Breast epithelium (tissue), 4 donors: Measurements from ENCODE around the gene CIT. TPM values are rescaled to one million over a fixed set of nuclear protein-coding genes. Genes with fewer than 3 reads are reported as not detected.
A peak's percentile ranks its signal among the peaks of the same experiment; 100 is the strongest.

Source experiments
- DNase-seq, 2 donors: peaks; one replicate each; pipeline ENCODE4 v3.0.0-alpha.2; 2019; ENCODE audit warnings: low spot score in 2 of 2
- H3K27ac ChIP-seq, 2 donors: fragments of 200-600 bp; sonication (generic) in 1 of 2; one replicate each; pipeline ENCODE4 v1.5.1; 2016 to 2019; ENCODE audit warnings: mild to moderate bottlenecking in 1 of 2
- H3K27me3 ChIP-seq, 2 donors: fragments of 200-600 bp; sonication (generic) in 1 of 2; one replicate each; pipeline versions ENCODE4 v1.5.1 to v1.6.0; 2017 to 2019; ENCODE audit warnings: control low read depth in 1 of 2, mild to moderate bottlenecking in 1 of 2
- H3K36me3 ChIP-seq: fragments of 200-600 bp; one replicate; pipeline ENCODE4 v1.5.1; 2019
- H3K4me1 ChIP-seq, 2 donors: fragments of 200-600 bp; sonication (generic); one replicate each; pipeline ENCODE4 v1.5.1; 2016 to 2019; ENCODE audit warnings: control low read depth in 1 of 2
- H3K4me3 ChIP-seq, 3 donors: fragments of 200-600 bp; sonication (generic); 1 replicate in 2 of 3; 2 replicates in 1 of 3; pipeline ENCODE4 v1.5.1; 2016 to 2019; ENCODE audit warnings: mild to moderate bottlenecking in 3 of 3, moderate library complexity in 2 of 3
- H3K9me3 ChIP-seq, 2 donors: fragments of 200-600 bp; sonication (generic) in 1 of 2; one replicate each; pipeline ENCODE4 v1.5.1; 2016 to 2019; ENCODE audit warnings: control low read depth in 1 of 2
- CTCF ChIP-seq, 3 donors: fragments of 450-650 bp; IDR thresholded peaks; one replicate each; pipeline ENCODE4 v1.5.1; 2016 to 2017; ENCODE audit warnings: antibody characterized with exemption in 3 of 3, mild to moderate bottlenecking in 3 of 3, moderate library complexity in 3 of 3
- POLR2A ChIP-seq: fragments of 450-650 bp; IDR thresholded peaks from one replicate; pipeline ENCODE4 v1.6.1; 2016; ENCODE audit warnings: antibody characterized with exemption, mild to moderate bottlenecking, moderate library complexity
- POLR2AphosphoS5 ChIP-seq, 3 donors: sonication (generic); formaldehyde crosslinking; IDR thresholded peaks; one replicate each; pipeline ENCODE4 v1.6.1; 2017; ENCODE audit warnings: antibody characterized with exemption in 3 of 3
- intact Hi-C: fragments of 100-400 bp; cut with DNase I; formaldehyde crosslinking; loops from one replicate; pipeline ENCODE4 v1.15.1; 2023; ENCODE audit warnings: low total_unique reads
- total RNA-seq, 3 donors: library from RNA; depleted of rRNA; stranded (reverse); fragments of >200 nt; gene quantifications; one replicate each; pipeline ENCODE4 v1.1.0, GENCODE V29; 2016

The CIT gene
- total RNA-seq, 3 donors from 2014 or later = 1.3 to 9.5 (median 2.4) TPM

DNA sequence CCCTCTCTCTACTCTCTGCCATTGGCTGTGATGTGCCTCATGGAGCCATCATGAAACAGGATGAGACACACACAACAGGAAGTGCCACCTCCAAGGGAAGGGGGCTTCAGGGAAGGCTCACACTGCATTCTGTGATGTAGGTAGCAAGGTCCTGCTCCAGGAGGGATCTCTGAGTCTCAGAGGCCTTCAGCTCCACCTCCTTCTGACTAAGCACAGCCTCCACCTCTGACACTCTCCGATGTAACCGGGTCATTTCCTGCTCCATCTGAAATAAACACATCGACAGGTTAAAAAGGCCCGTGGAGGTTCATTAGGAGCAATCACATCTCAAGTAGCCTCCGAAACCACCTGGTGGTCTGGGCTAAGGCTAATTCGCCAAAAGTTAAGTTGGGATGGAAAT is 93.3 kb downstream of the CIT start:
- Histone ChIP-seq H3K27me3 (no peaks in the 10 kb centered on the region), H3K4me3 (no peak overlapping the region), H3K27ac (no peak overlapping the region), H3K9me3 (no peaks in the 10 kb centered on the region), H3K4me1 (no peaks in the 10 kb centered on the region), H3K36me3 (no peaks in the 10 kb centered on the region)
- TF ChIP-seq POLR2A = no peak
- no peak for TF ChIP-seq CTCF (IDR thresholded peaks at IDR 0.05)
- TF ChIP-seq POLR2AphosphoS5 (IDR thresholded peaks at IDR 0.05) = no peak
- no peak for DNase-seq
- intact Hi-C loops = no loop called here

GRCh38 chr12:119781804-119782203 is 95.3 kb downstream of the CIT start:
- Histone ChIP-seq H3K27me3 (no peaks in the 10 kb centered on the region), H3K9me3 (no peaks in the 10 kb centered on the region), H3K4me1 (no peaks in the 10 kb centered on the region), H3K4me3 (no peak overlapping the region), H3K27ac (no peak overlapping the region), H3K36me3 (no peaks in the 10 kb centered on the region)
- no peak for TF ChIP-seq POLR2A
- DNase-seq = no peak
- intact Hi-C loops = no loop called here

- no peaks in the 10 kb centered on the region for H3K4me1 ChIP-seq
- no peaks in the 10 kb centered on the region for H3K36me3 ChIP-seq
- no peak for DNase-seq
- no peaks in the 10 kb centered on the region for H3K27me3 ChIP-seq
- H3K27ac ChIP-seq = no peak overlapping the region
- TF ChIP-seq POLR2A = no peak
- TF ChIP-seq POLR2AphosphoS5 (IDR thresholded peaks at IDR 0.05) = no peak
- peak; percentile 21 to 67 (median 62) for TF ChIP-seq CTCF (IDR thresholded peaks at IDR 0.05)
- intact Hi-C loops = no loop called here
- no peaks in the 10 kb centered on the region for H3K9me3 ChIP-seq
- no peak overlapping the region for H3K4me3 ChIP-seq
Measured at GRCh38 chr12:119780786-119781434, 96.2 kb downstream of the CIT start.

DNA sequence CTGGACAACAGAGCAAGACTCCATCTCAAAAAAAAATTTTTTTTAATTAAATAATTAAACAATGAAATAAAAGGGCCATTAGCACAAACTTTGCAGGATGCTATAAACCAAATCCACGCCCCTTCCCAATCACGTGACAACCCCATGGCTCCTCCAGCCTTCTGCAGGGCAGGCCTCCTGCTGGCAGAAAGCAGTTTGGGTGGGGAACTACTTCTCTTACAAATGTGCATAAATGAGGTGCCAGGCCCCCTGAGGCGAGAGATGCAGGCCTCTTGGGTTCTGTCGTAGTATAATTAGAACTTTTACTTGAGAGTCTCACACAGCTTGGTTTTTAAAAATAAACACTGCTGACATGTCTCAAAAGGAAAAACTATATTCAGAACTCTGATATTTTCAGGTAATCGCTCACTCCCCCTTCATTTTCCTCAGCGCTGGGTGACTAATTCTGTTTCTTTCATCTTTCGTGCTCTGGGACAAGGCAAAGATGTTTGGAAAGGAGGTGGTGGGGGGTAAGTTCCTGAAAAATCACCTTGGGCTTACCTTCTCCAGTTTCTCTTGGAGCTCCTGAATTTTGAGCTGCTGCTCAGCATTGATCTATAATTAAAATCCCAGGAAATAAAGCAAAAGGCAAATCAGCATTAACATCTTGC is 101.7 kb downstream of the CIT start:
- intact Hi-C loops = no loop called here
- DNase-seq = no peak

GRCh38 chr12:119772431-119772830 is 104.7 kb downstream of the CIT start:
- DNase-seq = no peak
- Histone ChIP-seq H3K4me3 (no peak overlapping the region), H3K36me3 (no peaks in the 10 kb centered on the region), H3K4me1 (no peaks in the 10 kb centered on the region), H3K27me3 (no peaks in the 10 kb centered on the region), H3K9me3 (no peaks in the 10 kb centered on the region), H3K27ac (no peak overlapping the region)
- intact Hi-C loops = no loop called here
- no peak for TF ChIP-seq POLR2AphosphoS5 (IDR thresholded peaks at IDR 0.05)
- TF ChIP-seq CTCF (IDR thresholded peaks at IDR 0.05) = no peak
- no peak for TF ChIP-seq POLR2A

More for the DNA sequence above, 101.7 kb downstream of the CIT start:
- Histone ChIP-seq H3K9me3 (no peaks in the 10 kb centered on the region), H3K4me3 (no peak overlapping the region), H3K27ac (no peak overlapping the region), H3K27me3 (no peaks in the 10 kb centered on the region), H3K36me3 (no peaks in the 10 kb centered on the region), H3K4me1 (no peaks in the 10 kb centered on the region)
- no peak for TF ChIP-seq POLR2AphosphoS5 (IDR thresholded peaks at IDR 0.05)
- no peak for TF ChIP-seq CTCF (IDR thresholded peaks at IDR 0.05)
- no peak for TF ChIP-seq POLR2A
